ENCODE measurements around the gene UTP3.

- TF ChIP-seq POLR2A (IDR thresholded peaks at IDR 0.05) (no peak), CTCF (IDR thresholded peaks at IDR 0.05) (no peak), POLR2AphosphoS5 (IDR thresholded peaks at IDR 0.05; ENCODE audit: insufficient read depth in 1 of 2, low read depth in 1 of 2) (no peak)
Observed at GRCh38 chr4:70724463-70724862, 36.1 kb downstream of the UTP3 start.
